SKM-1 treated with dmso at 0.1 percent for 144 hours (cell line): Measurements from ENCODE around the gene SF3B5.
"Not testable (repeated sequence)": the region's sequence is repeated elsewhere in the genome, so short reads cannot be mapped to it uniquely, and the experiment has no call there.

ENCODE experiments used
- DNase-seq: peaks from one replicate; lab custom pipeline; 2025; ENCODE audit not compliant: unreplicated experiment; lab: John Stamatoyannopoulos, UW

Gene SF3B5

GRCh38 chr6:144106206-144106605, 10.8 kb upstream of the SF3B5 start:
- DNase-seq, result no peak

GRCh38 chr6:144104898-144105487, 9.6 kb upstream of the SF3B5 start:
- peak; percentile 65 for DNase-seq

- DNase-seq, result no peak
Measured at GRCh38 chr6:144104488-144104887, 9.1 kb upstream of the SF3B5 start.

- DNase-seq, result no peak
Measured at GRCh38 chr6:144103026-144103563, 7.7 kb upstream of the SF3B5 start.

- DNase-seq, result no peak
Measured at GRCh38 chr6:144098993-144099392, 3.6 kb upstream of the SF3B5 start.

GRCh38 chr6:144094731-144095133, 641 bp downstream of the SF3B5 start:
- no peak for DNase-seq

GRCh38 chr6:144093658-144094057, 1.7 kb downstream of the SF3B5 start:
- no peak for DNase-seq

- no peak for DNase-seq
Measured at GRCh38 chr6:144093236-144093635, 2.1 kb downstream of the SF3B5 start.

- no peak for DNase-seq
Measured at GRCh38 chr6:144090384-144090783, 5.0 kb downstream of the SF3B5 start.

GRCh38 chr6:144087789-144088426, 7.5 kb downstream of the SF3B5 start:
- DNase-seq, result no peak

GRCh38 chr6:144086959-144087358, 8.4 kb downstream of the SF3B5 start:
- no peak for DNase-seq

- no peak for DNase-seq
Measured at GRCh38 chr6:144083172-144083571, 12.2 kb downstream of the SF3B5 start.

GRCh38 chr6:144082412-144082811, 13.0 kb downstream of the SF3B5 start:
- DNase-seq, result not testable (repeated sequence)

- DNase-seq, result no peak
Measured at GRCh38 chr6:144077871-144078270, 17.5 kb downstream of the SF3B5 start.

- no peak for DNase-seq
Measured at GRCh38 chr6:144075875-144076274, 19.5 kb downstream of the SF3B5 start.

- no peak for DNase-seq
Measured at GRCh38 chr6:144075187-144075586, 20.2 kb downstream of the SF3B5 start.

- DNase-seq, result no peak
Measured at GRCh38 chr6:144073024-144073423, 22.3 kb downstream of the SF3B5 start.

GRCh38 chr6:144069506-144069905, 25.9 kb downstream of the SF3B5 start:
- DNase-seq, result no peak

GRCh38 chr6:144068794-144069193, 26.6 kb downstream of the SF3B5 start:
- DNase-seq, result peak; percentile 32

GRCh38 chr6:144066741-144067484, 28.5 kb downstream of the SF3B5 start:
- peak; percentile 38 for DNase-seq

- DNase-seq, result no peak
Measured at GRCh38 chr6:144066255-144066654, 29.1 kb downstream of the SF3B5 start.

- no peak for DNase-seq
Measured at GRCh38 chr6:144065213-144065660, 30.1 kb downstream of the SF3B5 start.
